GM18511 (cell line): ENCODE results near the gene TPRX2.
"Not testable (repeated sequence)": the region's sequence is repeated elsewhere in the genome, so short reads cannot be mapped to it uniquely, and the experiment has no call there.

Source experiments
- ATAC-seq: cut with Tn5 transposase; IDR thresholded peaks from one replicate; pipeline ENCODE4 v1.9.1; 2021; ENCODE audit warnings: mild to moderate bottlenecking, moderate library complexity; ENCODE audit not compliant: unreplicated experiment

Gene TPRX2

GRCh38 chr19:47860602-47861297 lies 1.7 kb downstream of the TPRX2 start:
- no peak for ATAC-seq

GRCh38 chr19:47861630-47862029 lies 2.6 kb downstream of the TPRX2 start:
- ATAC-seq, result no peak

- no peak for ATAC-seq
Observed at GRCh38 chr19:47863514-47863936, 4.5 kb downstream of the TPRX2 start.

- ATAC-seq, result no peak
Observed at GRCh38 chr19:47865166-47865565, 6.1 kb downstream of the TPRX2 start.

GRCh38 chr19:47878906-47879305 lies 19.9 kb downstream of the TPRX2 start:
- ATAC-seq, result no peak

GRCh38 chr19:47879385-47879784 lies 20.4 kb downstream of the TPRX2 start:
- not testable (repeated sequence) for ATAC-seq

GRCh38 chr19:47881757-47882156 lies 22.7 kb downstream of the TPRX2 start:
- no peak for ATAC-seq

GRCh38 chr19:47882890-47883289 lies 23.9 kb downstream of the TPRX2 start:
- no peak for ATAC-seq

- ATAC-seq, result no peak
Observed at GRCh38 chr19:47885067-47885463, 26.0 kb downstream of the TPRX2 start.

GRCh38 chr19:47886010-47886559 lies 27.1 kb downstream of the TPRX2 start, which contains the start of gene SULT2A1:
Gene SULT2A1, minus strand, starts transcription at chr19:47886315. Its CDS starts 58 bp downstream, at chr19:47886257.
- ATAC-seq, result no peak

- no peak for ATAC-seq
Observed at GRCh38 chr19:47890865-47891621, 32.0 kb downstream of the TPRX2 start.

GRCh38 chr19:47891622-47891922 lies 32.5 kb downstream of the TPRX2 start:
- no peak for ATAC-seq

GRCh38 chr19:47891923-47892666 lies 33.1 kb downstream of the TPRX2 start:
- no peak for ATAC-seq

GRCh38 chr19:47895165-47895782 lies 36.2 kb downstream of the TPRX2 start:
- ATAC-seq, result no peak

GRCh38 chr19:47896019-47896418 lies 37.0 kb downstream of the TPRX2 start:
- ATAC-seq, result no peak

- no peak for ATAC-seq
Observed at GRCh38 chr19:47896773-47897172, 37.7 kb downstream of the TPRX2 start.

- ATAC-seq, result no peak
Observed at GRCh38 chr19:47897861-47898260, 38.8 kb downstream of the TPRX2 start.

GRCh38 chr19:47899335-47899734 lies 40.3 kb downstream of the TPRX2 start:
- ATAC-seq, result no peak

- ATAC-seq, result no peak
Observed at GRCh38 chr19:47901370-47901769, 42.3 kb downstream of the TPRX2 start.

GRCh38 chr19:47909350-47909749 lies 50.3 kb downstream of the TPRX2 start:
- not testable (repeated sequence) for ATAC-seq

GRCh38 chr19:47910191-47910590 lies 51.2 kb downstream of the TPRX2 start:
- not testable (repeated sequence) for ATAC-seq
